HG03064 (cell line): ENCODE data around the gene NME9.
"Not testable (repeated sequence)": the region's sequence is repeated elsewhere in the genome, so short reads cannot be mapped to it uniquely, and the experiment has no call there.

Source experiments
- ATAC-seq: cut with Tn5 transposase; IDR thresholded peaks from one replicate; pipeline ENCODE4 v1.9.1; 2021; ENCODE audit warnings: low read depth; ENCODE audit not compliant: unreplicated experiment

Gene NME9, protein sequence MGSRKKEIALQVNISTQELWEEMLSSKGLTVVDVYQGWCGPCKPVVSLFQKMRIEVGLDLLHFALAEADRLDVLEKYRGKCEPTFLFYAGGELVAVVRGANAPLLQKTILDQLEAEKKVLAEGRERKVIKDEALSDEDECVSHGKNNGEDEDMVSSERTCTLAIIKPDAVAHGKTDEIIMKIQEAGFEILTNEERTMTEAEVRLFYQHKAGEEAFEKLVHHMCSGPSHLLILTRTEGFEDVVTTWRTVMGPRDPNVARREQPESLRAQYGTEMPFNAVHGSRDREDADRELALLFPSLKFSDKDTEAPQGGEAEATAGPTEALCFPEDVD

GRCh38 chr3:138329127-138329983 lies at the start of gene NME9:
NME9 (minus strand) TSS chr3:138329851; CDS start chr3:138329335, 516 bp downstream.
- ATAC-seq: peak; percentile 68

DNA sequence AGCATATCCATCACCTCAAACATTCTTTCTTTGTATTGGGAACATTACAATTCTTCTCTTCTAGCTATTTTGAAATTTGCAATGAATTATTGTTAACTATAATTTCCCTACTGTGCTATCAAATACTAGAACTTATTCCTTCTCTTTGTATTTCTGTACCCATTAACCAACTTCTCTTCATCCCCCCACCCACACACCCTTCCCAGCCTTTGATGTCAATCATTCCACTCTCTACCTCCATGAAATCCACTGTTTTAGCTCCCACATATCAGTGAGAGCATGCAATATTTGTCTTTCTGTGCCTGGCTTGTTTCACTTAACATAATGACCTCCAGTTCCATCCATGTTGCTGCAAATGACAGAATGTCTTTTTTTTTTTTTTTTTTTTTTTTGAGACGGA lies 49.3 kb upstream of the NME9 start:
- ATAC-seq: no peak

- ATAC-seq: no peak
These were observed 48.7 kb upstream of the NME9 start for GRCh38 chr3:138378331-138378730.

DNA sequence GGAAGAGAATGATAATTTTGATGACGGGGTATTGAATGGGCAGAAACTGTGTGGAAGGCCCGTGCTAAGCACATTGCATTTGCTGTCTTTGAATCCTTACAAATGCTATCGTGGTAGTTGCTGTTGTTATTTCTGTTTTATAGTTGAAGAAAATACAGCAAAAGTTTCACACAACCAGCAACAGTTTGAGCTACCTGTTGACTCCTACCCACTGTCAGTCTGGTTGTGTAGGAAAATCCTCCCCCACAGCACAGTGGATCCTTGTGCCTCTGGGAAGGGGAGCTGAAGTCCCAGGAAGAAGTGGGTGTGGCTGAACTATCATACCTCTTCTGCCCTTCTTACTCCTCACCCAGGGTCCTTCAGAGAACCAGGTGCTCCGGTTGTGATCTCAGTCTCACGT lies 48.2 kb upstream of the NME9 start:
- ATAC-seq: no peak

DNA sequence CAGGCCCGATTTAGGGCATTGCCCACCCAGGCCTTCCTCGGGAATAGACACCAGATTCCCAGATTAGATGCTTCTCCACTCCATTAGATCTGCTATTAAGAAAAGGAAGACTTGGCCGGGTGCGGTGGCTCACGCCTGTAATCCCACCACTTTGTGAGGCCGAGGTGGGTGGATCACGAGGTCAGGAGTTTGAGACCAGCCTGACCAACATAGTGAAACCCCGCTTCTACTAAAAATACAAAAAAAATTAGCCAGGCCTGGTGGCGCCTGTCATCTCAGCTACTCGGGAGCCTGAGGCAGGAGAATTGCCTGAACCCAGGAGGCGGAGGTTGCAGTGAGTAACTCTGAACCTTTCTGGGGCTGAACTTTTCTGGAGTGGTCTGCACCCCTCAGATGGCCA lies 47.6 kb upstream of the NME9 start:
- not testable (repeated sequence) for ATAC-seq

DNA sequence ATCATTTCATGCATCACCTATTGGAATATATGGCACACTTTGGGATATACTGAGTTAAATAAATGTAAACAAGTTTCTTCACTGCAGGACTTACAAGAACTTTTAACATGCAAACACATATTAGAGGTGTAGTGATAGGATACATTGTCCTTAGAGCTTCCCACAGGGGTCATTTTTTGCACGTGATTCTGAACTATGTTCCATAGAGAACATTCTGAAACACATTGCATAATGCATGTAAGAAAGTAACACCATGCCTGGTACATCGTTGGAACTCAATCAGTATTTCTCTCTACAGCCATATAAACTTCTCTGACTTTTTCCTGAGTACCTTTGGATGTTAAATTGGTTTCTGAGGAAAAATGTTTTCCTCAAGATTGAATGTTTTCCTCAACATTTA lies 47.0 kb upstream of the NME9 start:
- ATAC-seq: no peak

DNA sequence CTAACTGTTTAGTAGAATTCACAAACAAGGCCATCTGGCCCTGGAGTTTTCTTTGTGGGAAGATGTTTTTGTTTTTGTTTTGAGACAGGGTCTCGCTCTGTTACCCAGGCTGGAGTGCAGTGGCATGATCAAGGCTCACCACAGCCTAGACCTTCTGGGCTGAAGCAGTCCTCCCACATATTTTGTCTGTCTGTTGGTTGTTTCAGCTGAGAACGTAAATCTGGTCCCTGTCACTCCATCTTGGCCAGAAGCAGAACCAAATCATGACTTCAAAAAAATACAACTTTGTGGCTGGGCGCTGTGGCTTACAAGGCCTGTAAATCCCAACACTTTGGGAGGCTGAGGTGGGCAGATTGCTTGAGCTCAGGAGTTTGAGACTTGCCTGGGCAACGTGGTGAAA lies 45.8 kb upstream of the NME9 start:
- ATAC-seq: no peak

DNA sequence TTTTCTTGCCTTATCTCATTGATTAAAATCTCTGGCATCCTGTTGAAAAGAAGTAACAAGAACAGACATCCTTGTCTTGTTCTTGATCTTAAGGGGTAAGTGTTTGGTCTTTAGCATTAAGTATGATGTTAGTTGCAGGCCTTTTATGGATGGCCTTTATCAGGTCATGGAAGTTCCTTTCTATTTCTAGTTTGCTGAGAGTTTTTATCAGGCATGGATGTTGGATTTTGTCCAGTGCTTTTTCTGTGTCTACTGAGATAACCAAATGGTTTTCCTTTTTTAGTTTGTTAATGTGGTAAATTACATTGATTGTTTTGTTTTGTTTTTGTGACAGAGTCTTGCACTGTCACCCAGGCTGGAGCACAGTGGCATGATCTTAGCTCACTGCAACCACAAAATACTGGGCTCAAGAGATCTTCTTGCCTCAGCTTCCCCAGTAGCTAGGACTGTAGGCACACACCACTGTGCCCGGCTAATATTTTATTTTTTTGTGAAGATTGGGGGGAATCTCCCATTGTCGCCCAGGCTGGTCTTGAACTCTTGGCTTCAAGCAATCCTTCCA lies 45.0 kb upstream of the NME9 start:
- ATAC-seq: no peak

DNA sequence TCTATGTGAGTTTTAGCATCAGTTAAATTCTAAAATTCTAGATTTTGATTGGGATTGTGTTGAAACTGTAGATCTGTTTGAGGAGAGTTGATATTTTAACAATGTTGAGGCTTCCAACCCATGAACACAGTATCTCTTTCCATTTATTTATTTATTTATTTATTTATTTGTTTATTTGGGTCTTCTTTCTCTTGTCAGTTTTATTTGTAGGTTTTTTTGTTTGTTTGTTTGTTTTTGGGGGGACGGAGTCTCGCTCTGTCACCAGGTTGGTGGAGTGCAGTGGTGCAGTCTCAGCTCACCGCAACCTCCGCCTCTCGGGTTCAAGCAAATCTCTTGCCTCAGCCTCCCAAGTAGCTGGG lies 44.1 kb upstream of the NME9 start:
- ATAC-seq: no peak

GRCh38 chr3:138373087-138373735 lies 43.6 kb upstream of the NME9 start:
- ATAC-seq: no peak

DNA sequence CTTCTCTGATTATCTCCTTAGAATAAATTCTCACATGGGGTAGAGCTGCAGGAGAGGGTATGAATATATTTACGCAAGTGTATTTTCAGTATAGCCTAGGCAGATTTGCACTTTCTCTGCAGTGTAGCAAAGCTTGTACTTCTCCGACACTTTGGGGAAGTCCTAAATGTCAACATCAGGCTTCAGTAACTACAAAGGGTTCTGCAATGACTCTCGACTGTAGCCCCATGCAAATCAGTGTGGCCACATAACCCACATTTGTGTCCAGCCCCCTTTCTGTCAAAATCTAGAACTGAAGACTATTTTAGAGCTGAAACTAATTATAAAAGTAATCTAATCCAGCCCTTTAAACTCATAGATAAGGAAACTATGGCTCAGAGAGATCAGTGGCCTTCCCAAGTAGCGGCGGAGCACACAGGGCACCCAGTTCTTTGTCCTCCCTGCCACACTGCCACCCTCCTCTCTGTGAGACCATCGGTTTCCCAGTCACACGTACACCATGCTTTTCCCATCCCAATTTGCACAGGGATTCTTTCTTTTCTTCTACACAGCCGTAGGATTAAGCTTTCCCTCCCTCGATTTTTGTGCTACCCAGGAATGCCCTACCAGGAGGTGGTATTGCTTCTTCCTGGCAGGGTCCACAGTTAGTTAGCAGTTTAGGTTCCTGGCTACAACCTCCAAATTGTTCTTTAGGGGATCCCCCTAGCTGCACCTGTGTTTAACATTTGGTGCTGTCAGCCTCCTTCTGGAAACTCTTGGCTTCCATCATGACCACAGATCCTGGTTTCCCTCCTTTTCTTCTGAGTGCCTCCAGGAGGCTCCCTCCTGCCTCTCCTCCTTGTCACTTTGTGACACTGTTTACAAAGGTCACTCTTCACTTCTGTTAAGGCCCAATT lies 41.7 kb upstream of the NME9 start:
- ATAC-seq: peak; percentile 99

DNA sequence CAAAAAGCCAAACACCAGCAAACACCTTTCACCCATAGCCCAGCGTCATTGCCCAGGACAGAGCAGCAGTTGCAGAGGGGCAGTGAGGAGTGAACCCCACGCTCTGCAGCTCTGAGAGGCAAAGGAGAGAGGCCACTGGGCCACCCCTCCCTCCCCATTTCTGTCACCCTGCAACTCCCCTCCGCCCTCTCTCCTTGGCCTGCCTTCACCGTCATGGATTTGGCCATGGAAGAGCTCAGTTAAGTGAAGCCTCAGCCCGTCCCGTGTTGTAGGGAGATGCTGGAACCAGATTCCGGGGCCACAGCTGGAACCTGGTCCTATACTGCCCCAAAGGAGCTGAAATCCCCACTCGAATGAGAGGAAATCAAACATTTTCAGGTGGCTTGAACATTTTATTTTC lies 40.7 kb upstream of the NME9 start:
- no peak for ATAC-seq

- no peak for ATAC-seq
These were observed 39.7 kb upstream of the NME9 start for GRCh38 chr3:138369151-138369900.

DNA sequence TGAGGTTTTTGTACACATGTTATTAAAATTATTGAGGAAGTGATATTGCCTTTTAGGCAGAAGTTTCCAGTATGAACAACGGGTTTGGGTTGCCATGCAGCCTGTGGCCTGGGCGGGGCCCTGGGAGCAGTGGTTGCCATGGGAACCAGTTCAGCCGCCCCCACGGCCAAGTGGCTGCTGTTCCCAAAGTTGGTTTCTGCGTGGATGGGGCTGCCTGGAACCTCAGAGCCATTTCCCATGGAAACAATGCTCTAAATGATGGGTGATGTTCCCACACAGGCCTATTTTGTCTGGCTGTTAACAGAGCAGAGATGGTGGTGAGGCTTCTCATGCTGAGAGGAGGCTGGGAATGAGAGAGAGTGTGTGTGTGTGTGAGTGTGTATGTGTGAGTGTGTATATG lies 38.3 kb upstream of the NME9 start:
- no peak for ATAC-seq

DNA sequence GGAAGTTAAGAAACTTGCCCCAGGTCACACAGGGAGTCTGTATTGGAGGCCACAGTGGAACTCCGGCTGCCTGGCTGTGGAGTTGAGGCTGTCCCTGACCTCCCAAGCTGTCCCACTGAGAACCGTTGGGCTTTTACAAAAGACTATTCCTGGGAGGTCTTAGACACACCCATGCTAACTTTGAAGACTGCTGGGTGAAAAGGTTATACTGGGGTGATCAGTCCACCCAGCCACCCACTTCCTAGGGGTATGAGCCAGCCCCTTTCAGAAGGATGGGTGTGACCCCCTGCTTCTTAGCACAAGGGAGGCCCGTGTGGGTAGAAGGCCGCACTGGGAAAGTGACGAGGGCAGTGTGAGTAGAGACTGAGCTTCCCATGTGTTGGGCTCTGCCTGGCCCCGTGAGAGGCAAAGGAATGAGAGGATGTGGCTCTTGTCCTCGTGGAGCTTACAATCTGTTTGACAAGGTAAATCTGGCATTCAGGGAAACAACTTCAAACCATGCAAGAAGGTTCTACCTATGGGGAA lies 37.7 kb upstream of the NME9 start:
- no peak for ATAC-seq

DNA sequence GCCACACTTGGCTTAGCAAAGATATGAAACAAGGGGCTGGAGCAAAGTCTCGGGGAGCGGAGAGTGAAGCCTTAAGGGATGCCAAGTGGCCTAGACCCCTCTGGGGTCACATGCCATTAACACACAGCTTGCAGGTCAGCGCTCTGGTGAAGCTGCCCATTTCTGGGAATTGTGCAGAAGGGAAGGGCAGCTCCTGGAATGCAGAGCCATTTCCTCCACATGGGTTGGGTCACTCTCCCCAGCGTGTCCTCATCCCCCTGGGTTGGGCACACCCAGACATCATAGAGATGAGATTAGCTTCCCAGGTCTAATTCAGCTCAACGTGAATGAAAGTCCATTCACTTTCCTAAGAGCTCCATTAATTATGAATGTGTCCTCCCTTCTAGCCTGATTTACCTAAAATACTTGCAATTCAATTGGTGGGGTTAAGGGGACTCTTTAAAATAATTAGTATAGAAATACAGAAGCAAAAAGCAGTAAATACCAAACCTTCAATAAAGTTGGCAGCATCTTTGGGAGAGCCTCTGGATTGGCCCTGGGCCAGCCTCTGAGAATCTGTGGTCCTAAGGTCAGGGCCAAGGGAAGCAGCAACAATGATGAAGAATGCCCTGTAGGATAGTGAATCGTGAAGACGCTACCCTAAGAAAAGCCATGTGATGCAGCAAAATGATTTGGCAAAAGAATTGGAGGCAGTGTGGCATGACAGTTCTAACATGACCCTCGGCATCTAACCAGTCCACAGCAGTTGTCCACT lies 36.5 kb upstream of the NME9 start:
- no peak for ATAC-seq

DNA sequence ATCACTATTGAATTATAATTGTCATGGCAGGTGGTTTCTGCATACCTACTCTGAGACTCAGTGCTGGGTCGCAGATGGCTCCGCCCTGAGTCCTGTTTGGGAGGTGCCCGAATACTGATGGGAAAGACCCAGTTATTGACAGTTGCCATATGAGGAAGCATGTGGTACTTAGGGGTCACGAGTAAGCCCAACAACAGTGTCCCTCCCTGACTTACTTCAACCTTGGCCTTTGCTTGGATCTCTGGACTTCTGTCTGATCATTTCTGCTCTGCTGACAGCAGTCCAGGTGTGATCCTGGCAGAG lies 35.6 kb upstream of the NME9 start:
- no peak for ATAC-seq

DNA sequence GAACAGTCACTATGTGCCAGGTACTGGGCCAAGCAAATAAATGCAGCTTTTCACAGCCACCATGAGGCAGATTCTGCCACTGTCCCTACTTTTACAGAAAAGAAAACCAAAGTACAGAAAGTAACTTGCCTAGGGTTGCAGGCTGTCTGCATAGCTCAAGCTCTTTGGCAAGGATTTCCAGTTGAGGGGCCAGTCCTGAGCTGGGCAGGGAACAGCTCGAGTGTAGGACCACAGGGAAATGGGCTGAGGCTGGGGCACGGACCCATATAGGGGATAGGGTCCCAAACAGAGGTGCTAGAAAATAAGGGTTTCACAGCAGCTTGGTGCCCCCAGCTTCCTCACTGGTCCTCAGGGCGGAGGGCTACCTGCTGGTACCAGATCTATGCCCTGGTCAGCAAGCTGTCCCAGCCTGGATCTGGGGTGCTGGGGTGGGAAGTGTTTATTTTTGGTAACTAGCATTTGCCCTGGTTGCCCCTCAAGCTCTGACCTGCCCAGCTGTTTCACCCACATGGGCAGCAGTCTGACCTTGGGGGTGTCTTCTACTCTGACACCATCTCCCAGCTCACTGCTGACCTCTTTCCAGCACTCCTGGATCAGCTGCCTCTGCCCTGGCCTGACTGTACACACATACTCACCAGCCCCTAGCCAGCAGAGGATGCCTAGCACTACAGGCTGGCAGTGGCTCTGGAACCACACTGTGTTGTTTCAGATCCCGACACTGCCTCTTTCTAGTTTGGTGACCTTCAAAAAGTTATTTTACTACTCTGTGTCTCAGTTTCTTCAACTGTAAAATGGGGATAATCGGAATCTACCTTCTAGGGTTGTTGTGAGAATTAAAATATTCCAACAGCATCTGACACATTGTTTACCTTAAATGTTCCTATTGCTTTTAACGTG lies 35.0 kb upstream of the NME9 start:
- no peak for ATAC-seq
